ENCODE measurements around the gene GPC6. TPM values are rescaled to one million over a fixed set of nuclear protein-coding genes. Genes with fewer than 3 reads are reported as not detected.

Gene GPC6
- total RNA-seq, 2 donors from 2014 or later = 1.6 to 4.0 TPM

DNA sequence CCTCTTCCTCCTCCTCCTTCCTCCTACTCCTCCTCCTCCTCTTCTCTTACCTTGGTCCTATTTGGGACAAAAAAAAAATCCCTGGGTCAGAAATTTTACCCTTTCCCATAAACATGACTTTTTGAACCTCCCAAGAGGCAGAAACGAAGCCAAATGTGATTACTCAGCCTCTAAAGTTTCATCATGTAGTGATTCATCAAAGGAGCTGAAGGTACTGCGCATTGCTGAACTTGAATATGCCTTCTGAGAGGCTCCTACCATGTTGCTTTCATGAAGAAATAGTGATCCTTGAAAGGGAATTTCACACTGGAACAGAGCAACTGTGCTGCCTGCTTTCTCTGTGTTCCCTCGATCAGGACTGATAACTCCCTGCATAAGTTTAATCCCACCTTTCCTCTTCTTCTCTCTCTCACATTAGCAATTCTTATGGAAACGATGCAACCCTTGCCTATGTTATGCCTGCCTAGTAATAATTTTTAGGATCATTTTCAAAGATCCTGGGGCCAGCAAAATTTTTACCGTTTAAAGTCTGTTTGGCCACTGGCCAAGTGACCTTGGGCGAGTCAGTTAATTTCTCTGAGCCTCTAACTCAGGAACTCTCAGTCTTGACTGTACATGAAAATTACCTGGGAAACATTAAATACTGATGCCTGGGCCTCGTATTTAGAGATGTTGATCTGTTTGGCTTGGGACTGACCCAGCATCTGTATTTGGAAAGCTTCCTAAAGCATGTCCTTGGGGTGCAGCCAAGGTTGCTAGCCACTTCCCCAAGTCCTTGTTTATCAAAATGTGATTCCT, 1103.3 kb downstream of the GPC6 start:
- DNase-seq (peak in 2 of 4 donors; percentile 10 to 17), ATAC-seq (peak; percentile 47)
- Histone ChIP-seq H3K4me3 (no peak overlapping the region), H3K27me3 (no peaks in the 10 kb centered on the region), H3K9me3 (no peaks in the 10 kb centered on the region), H3K36me3 (replicated peaks in 1 of 2; ENCODE audit: insufficient read depth in 1 of 2, low read depth in 2 of 2) (no peaks in the 10 kb centered on the region), H3K4me1 (peaks cover 11% of the 10 kb centered on the region), H3K27ac (no peak overlapping the region)
- intact Hi-C loops (cut with DNase I) = no loop called here
- WGBS, 2 donors = 32 to 33% methylated on average over 7 of the region's 7 CpGs
- TF ChIP-seq POLR2A (IDR thresholded peaks at IDR 0.05) = no peak
- TF ChIP-seq, protein P1, sequence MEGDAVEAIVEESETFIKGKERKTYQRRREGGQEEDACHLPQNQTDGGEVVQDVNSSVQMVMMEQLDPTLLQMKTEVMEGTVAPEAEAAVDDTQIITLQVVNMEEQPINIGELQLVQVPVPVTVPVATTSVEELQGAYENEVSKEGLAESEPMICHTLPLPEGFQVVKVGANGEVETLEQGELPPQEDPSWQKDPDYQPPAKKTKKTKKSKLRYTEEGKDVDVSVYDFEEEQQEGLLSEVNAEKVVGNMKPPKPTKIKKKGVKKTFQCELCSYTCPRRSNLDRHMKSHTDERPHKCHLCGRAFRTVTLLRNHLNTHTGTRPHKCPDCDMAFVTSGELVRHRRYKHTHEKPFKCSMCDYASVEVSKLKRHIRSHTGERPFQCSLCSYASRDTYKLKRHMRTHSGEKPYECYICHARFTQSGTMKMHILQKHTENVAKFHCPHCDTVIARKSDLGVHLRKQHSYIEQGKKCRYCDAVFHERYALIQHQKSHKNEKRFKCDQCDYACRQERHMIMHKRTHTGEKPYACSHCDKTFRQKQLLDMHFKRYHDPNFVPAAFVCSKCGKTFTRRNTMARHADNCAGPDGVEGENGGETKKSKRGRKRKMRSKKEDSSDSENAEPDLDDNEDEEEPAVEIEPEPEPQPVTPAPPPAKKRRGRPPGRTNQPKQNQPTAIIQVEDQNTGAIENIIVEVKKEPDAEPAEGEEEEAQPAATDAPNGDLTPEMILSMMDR (IDR thresholded peaks at IDR 0.05) = no peak

DNA sequence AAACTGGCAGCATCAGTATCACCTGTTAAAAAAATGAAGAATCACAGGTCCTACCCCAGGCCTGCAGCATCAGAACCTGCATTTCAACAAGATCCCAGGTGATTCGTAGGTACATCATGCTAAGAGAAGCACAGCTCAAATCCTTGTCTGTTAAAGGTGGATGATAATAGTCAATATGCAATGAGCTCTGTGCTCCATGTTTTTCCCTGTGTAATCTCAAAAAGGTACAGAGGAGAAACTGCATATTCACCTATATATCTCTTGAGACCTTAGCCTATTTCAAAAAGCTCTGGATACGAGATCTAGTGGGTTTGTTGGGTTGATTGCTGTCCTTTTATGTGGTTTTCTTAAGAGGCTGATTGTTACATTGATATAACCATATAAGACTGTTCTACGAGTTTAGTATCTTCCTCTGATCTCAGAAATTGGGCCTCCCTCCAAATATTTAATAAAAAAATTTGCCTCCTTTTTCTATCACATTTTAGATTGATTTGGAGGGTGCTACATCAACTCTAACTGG, 1104.0 kb downstream of the GPC6 start:
- no peak for TF ChIP-seq POLR2A (IDR thresholded peaks at IDR 0.05)
- TF ChIP-seq, protein P1 (IDR thresholded peaks at IDR 0.05) = no peak
- DNase-seq (no peak), ATAC-seq (no peak)
- H3K4me3 ChIP-seq = no peak overlapping the region
- no peaks in the 10 kb centered on the region for H3K36me3 ChIP-seq (replicated peaks in 1 of 2; ENCODE audit: insufficient read depth in 1 of 2, low read depth in 2 of 2)
- no peak overlapping the region for H3K27ac ChIP-seq
- no peaks in the 10 kb centered on the region for H3K9me3 ChIP-seq
- peaks cover 11% of the 10 kb centered on the region for H3K4me1 ChIP-seq
- intact Hi-C loops (cut with DNase I) = no loop called here
- WGBS, 2 donors = 53 to 76% methylated on average over 3 of the region's 3 CpGs
- H3K27me3 ChIP-seq = no peaks in the 10 kb centered on the region

DNA sequence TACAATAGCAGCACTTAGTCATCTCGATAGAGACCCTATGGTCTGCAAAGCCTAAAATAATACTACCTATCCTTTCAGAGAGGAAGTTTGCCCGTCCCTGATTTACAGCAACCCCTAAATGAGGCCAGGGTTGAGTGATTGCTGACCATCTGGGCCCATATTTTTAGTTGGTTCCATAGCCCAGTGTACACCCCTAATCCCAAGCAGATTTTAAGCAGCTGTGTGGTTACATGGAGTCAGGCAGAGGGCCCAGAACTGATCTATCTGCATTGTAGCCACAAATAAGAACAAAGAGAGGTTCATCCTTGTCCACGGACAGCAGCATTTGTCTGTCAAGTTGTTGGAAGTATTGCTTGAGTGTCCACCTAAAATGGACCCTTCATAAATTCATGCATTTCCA, 1104.7 kb downstream of the GPC6 start:
- ATAC-seq (no peak), DNase-seq (no peak)

DNA sequence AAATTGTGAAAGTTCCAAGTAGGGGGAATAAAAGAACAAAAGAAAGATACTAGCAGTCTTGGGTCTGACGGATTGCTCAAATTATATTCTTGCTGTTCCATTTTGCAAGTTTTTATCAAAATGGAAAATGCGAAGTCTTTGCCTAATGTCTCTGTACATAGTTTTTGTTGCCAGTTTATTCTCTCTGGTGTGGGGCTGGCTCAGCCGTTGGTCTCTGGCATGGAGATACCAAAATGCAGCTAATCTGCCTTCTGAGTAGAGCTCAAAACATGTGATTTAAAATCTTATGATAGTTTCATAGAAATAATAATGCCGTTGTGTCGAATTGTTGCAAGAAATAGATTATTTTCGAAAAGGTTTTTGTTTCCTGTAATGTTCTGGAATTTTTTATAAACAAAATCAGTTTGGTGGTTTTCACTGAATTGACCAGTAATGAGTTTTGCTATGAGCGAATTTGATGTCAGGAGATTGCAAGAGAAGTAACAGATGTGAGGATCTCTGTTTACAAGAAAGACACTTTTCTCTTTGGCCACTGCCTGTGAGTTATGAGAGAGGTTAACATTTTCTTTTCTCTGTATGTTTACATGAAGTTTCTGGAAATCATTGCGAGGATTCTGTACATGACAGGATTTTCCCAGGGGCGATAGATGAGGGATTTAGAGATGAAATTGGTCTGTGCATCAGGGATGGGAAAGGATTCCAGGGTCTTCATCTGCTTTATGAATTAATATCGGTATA, 1105.9 kb downstream of the GPC6 start:
- no peak overlapping the region for H3K27ac ChIP-seq
- H3K4me1 ChIP-seq = peaks cover 11% of the 10 kb centered on the region
- no peak overlapping the region for H3K4me3 ChIP-seq
- 74 to 77% methylated on average over 10 of the region's 10 CpGs for WGBS, 2 donors
- no peaks in the 10 kb centered on the region for H3K36me3 ChIP-seq (replicated peaks in 1 of 2; ENCODE audit: insufficient read depth in 1 of 2, low read depth in 2 of 2)
- ATAC-seq = no peak
- no peak for DNase-seq
- no peaks in the 10 kb centered on the region for H3K27me3 ChIP-seq
- TF ChIP-seq POLR2A (IDR thresholded peaks at IDR 0.05) = no peak
- TF ChIP-seq, protein P1 (IDR thresholded peaks at IDR 0.05) = no peak
- no peaks in the 10 kb centered on the region for H3K9me3 ChIP-seq
- intact Hi-C loops (cut with DNase I) = no loop called here

More for the DNA sequence above, 1104.7 kb downstream of the GPC6 start:
- TF ChIP-seq, protein P1 (IDR thresholded peaks at IDR 0.05) = no peak
- TF ChIP-seq POLR2A (IDR thresholded peaks at IDR 0.05) = no peak
- 74 to 97% methylated on average over 3 of the region's 3 CpGs for WGBS, 2 donors
- H3K4me3 ChIP-seq = no peak overlapping the region
- peaks cover 11% of the 10 kb centered on the region for H3K4me1 ChIP-seq
- intact Hi-C loops (cut with DNase I) = no loop called here
- no peaks in the 10 kb centered on the region for H3K27me3 ChIP-seq
- no peak overlapping the region for H3K27ac ChIP-seq
- H3K9me3 ChIP-seq = no peaks in the 10 kb centered on the region
- H3K36me3 ChIP-seq (replicated peaks in 1 of 2; ENCODE audit: insufficient read depth in 1 of 2, low read depth in 2 of 2) = no peaks in the 10 kb centered on the region
